GM12878 (cell line): Measurements from ENCODE around the gene DNAAF9.

Experiments
- ATF3 ChIP-seq: IDR thresholded peaks from 2 replicates; pipeline ENCODE4 v1.6.1; 2011; ENCODE audit warnings: low read depth, mild to moderate bottlenecking, low read length, moderate library complexity, borderline replicate concordance; ENCODE audit errors: extremely low read depth
- CHD2 ChIP-seq: IDR thresholded peaks from 2 replicates; pipeline ENCODE4 v1.6.1; 2011; ENCODE audit warnings: low read depth, low read length, improper control_type of control experiment, borderline replicate concordance
- CREB1 ChIP-seq: IDR thresholded peaks from 2 replicates; pipeline ENCODE4 v1.6.1; 2012; ENCODE audit warnings: low read depth, mild to moderate bottlenecking, inconsistent platforms
- CTCF ChIP-seq, 3 experiments: IDR thresholded peaks in 2 of 3; conservative IDR thresholded peaks in 1 of 3; 2 replicates each; pipeline ENCODE4 v1.5.1; 2011; ENCODE audit warnings: low read depth in 3 of 3, low read length in 3 of 3, mild to moderate bottlenecking in 3 of 3, control low read depth in 2 of 3, moderate library complexity in 2 of 3, inconsistent platforms in 1 of 3, mixed read lengths in 1 of 3; ENCODE audit not compliant: control insufficient read depth in 2 of 3, insufficient read depth in 1 of 3; ENCODE audit errors: extremely low read depth in 1 of 3
- EGR1 ChIP-seq, 2 experiments: IDR thresholded peaks; 1 replicate in 1 of 2; 2 replicates in 1 of 2; pipeline ENCODE4 v1.6.1; 2011 to 2012; ENCODE audit warnings: low read depth in 2 of 2, low read length in 2 of 2, borderline replicate concordance in 1 of 2, mild to moderate bottlenecking in 1 of 2, moderate library complexity in 1 of 2
- EP300 ChIP-seq, 2 experiments: fragments of 150-350 bp in 1 of 2; IDR thresholded peaks; 2 replicates each; pipeline ENCODE4 v1.6.1; 2011 to 2012; ENCODE audit warnings: low read depth in 2 of 2, low read length in 2 of 2, borderline replicate concordance in 1 of 2, improper control_type of control experiment in 1 of 2, inconsistent platforms in 1 of 2; ENCODE audit not compliant: control insufficient read depth in 1 of 2
- EZH2 ChIP-seq: IDR thresholded peaks from 2 replicates; pipeline ENCODE4 v1.6.1; 2012; ENCODE audit warnings: low read depth, mild to moderate bottlenecking, control low read depth, inconsistent platforms, low read length, borderline replicate concordance; ENCODE audit not compliant: control insufficient read depth
- MTA3 ChIP-seq: IDR thresholded peaks from 2 replicates; pipeline ENCODE4 v1.6.1; 2012; ENCODE audit warnings: low read length, inconsistent platforms, borderline replicate concordance
- NBN ChIP-seq: fragments of 450-650 bp; IDR thresholded peaks from 2 replicates; pipeline ENCODE4 v1.6.1; 2016
- REST ChIP-seq: IDR thresholded peaks from 2 replicates; pipeline ENCODE4 v1.6.1; 2012; ENCODE audit warnings: mild to moderate bottlenecking, low read depth, low read length
- SIN3A ChIP-seq: IDR thresholded peaks from 2 replicates; pipeline ENCODE4 v1.6.1; 2012; ENCODE audit warnings: low read depth, low read length, improper control_type of control experiment
- SIX5 ChIP-seq: IDR thresholded peaks from 2 replicates; pipeline ENCODE4 v1.6.1; 2011; ENCODE audit warnings: mild to moderate bottlenecking, low read depth, low read length, moderate library complexity; ENCODE audit not compliant: severe bottlenecking
- ZNF274 ChIP-seq: IDR thresholded peaks from one replicate; pipeline ENCODE4 v1.8.0; 2011; ENCODE audit not compliant: insufficient read length, insufficient read depth

GRCh38 chr20:3364323-3365013 is 43.0 kb downstream of the DNAAF9 start:
- TF ChIP-seq SIX5, result no peak
- no peak for TF ChIP-seq CREB1
- TF ChIP-seq REST, result no peak
- TF ChIP-seq MTA3, result no peak
- no peak for TF ChIP-seq ZNF274
- TF ChIP-seq ATF3, result no peak
- no peak for TF ChIP-seq EP300 (IDR thresholded peaks at IDR 0.05; ENCODE audit: borderline replicate concordance in 1 of 2, control insufficient read depth in 1 of 2, low read depth in 2 of 2, low read length in 2 of 2)
- no peak for TF ChIP-seq CTCF (IDR thresholded peaks at IDR 0.05 in 2 of 3, conservative IDR thresholded peaks at IDR 0.05 in 1 of 3; ENCODE audit: control insufficient read depth in 2 of 3, extremely low read depth in 1 of 3, insufficient read depth in 1 of 3, low read depth in 3 of 3, low read length in 3 of 3)
- TF ChIP-seq CHD2, result no peak
- TF ChIP-seq EZH2, result no peak
- no peak for TF ChIP-seq NBN
- no peak for TF ChIP-seq SIN3A
- no peak for TF ChIP-seq EGR1 (IDR thresholded peaks at IDR 0.05; ENCODE audit: borderline replicate concordance in 1 of 2, low read depth in 2 of 2, low read length in 2 of 2)
